HepG2 (cell line): Measurements from ENCODE around the gene HSPB7. TPM values are rescaled to one million over a fixed set of nuclear protein-coding genes. Genes with fewer than 3 reads are reported as not detected.

Experiments used
- GLMP ChIP-seq: sonication (generic); formaldehyde crosslinking; IDR thresholded peaks from 2 replicates; pipeline ENCODE4 v1.9.0; 2021; ENCODE audit warnings: missing genetic modification reagents, mild to moderate bottlenecking, borderline replicate concordance
- HMG20A ChIP-seq: IDR thresholded peaks from 2 replicates; pipeline ENCODE4 v1.6.1; 2016; ENCODE audit warnings: borderline replicate concordance
- MAX ChIP-seq: IDR thresholded peaks from 2 replicates; pipeline ENCODE4 v1.6.1; 2012; ENCODE audit warnings: inconsistent platforms
- NR0B2 ChIP-seq: sonication (generic); formaldehyde crosslinking; IDR thresholded peaks from 2 replicates; pipeline ENCODE4 v1.4.0; 2020; ENCODE audit warnings: mild to moderate bottlenecking, missing genetic modification reagents
- PATZ1 ChIP-seq: sonication (generic); formaldehyde crosslinking; IDR thresholded peaks from 2 replicates; pipeline ENCODE4 v1.4.0; 2020; ENCODE audit warnings: missing genetic modification reagents
- PAXIP1 ChIP-seq: sonication (generic); formaldehyde crosslinking; conservative IDR thresholded peaks from 2 replicates; pipeline ENCODE4 v1.4.0; 2020; ENCODE audit warnings: mild to moderate bottlenecking, missing genetic modification reagents, moderate library complexity
- SAP130 ChIP-seq: IDR thresholded peaks from 2 replicates; pipeline ENCODE4 v1.6.1; 2016; ENCODE audit warnings: low read depth
- ZNF260 ChIP-seq: sonication (generic); formaldehyde crosslinking; IDR thresholded peaks from 2 replicates; pipeline ENCODE4 v1.4.0; 2020; ENCODE audit warnings: missing genetic modification reagents, low read depth, mild to moderate bottlenecking, borderline replicate concordance
- ZNF281 ChIP-seq: sonication (generic); formaldehyde crosslinking; IDR thresholded peaks from 2 replicates; pipeline ENCODE4 v1.4.0; 2020; ENCODE audit warnings: missing genetic modification reagents, borderline replicate concordance
- ZNF713 ChIP-seq: sonication (generic); formaldehyde crosslinking; IDR thresholded peaks from 2 replicates; pipeline ENCODE4 v1.4.0; 2020; ENCODE audit warnings: mild to moderate bottlenecking, missing genetic modification reagents
- ZSCAN21 ChIP-seq: sonication (generic); formaldehyde crosslinking; IDR thresholded peaks from 2 replicates; pipeline ENCODE4 v1.8.0; 2022; ENCODE audit warnings: mild to moderate bottlenecking, missing genetic modification reagents, moderate library complexity, borderline replicate concordance
- polyA plus RNA-seq, 8 experiments: library from polyadenylated mRNA; depleted of rRNA in 3 of 8; stranded (reverse) in 7 of 8; unstranded in 1 of 8; fragments of >200 nt; fragmentation: Illumina TruSeq in 4 of 8; extraction: Trizol in 4 of 8; gene quantifications; 2 replicates each; pipeline versions ENCODE4 v1.2.1 to v1.2.3, GENCODE V29; 2011 to 2016; ENCODE audit warnings: low read depth in 4 of 8, missing spikeins in 1 of 8, mixed read lengths in 1 of 8; ENCODE audit not compliant: insufficient read depth in 1 of 8
- total RNA-seq, 5 experiments: library from RNA; depleted of rRNA; stranded (reverse); fragments of >200 nt; fragmentation: Illumina TruSeq; extraction: Trizol; gene quantifications; 2 replicates each; pipeline ENCODE4 v1.2.3, GENCODE V29; 2016; ENCODE audit warnings: low read depth in 1 of 5

The HSPB7 gene
- total and polyA plus RNA-seq, 2 of the 13 experiments (the other 11 are each of a cell fraction or from before 2014, with no cell fraction given): 0.20 TPM; not detected in 1

- TF ChIP-seq ZSCAN21 (CRISPR knock-in tag): 0 out of 2 replicates have a peak, but pooled peaks have one; percentile 27
- TF ChIP-seq PAXIP1 (CRISPR knock-in tag): 0 out of 2 replicates have a peak, but pooled peaks have one; percentile 14
- no peak for TF ChIP-seq ZNF713 (CRISPR knock-in tag)
- TF ChIP-seq PATZ1 (CRISPR knock-in tag): peak; percentile 38; the same call in 1 of the 2 replicates
- peak; percentile 71; the same call in 1 of the 2 replicates for TF ChIP-seq ZNF281
- no peak for TF ChIP-seq GLMP (CRISPR knock-in tag)
- TF ChIP-seq SAP130 (CRISPR knock-in tag): peak; percentile 67
- TF ChIP-seq HMG20A (CRISPR knock-in tag): no peak
- 0 out of 2 replicates have a peak, but pooled peaks have one; percentile 42 for TF ChIP-seq NR0B2
- TF ChIP-seq MAX: peak; percentile 82
- no peak for TF ChIP-seq ZNF260 (CRISPR knock-in tag)
These were observed 3.0 kb downstream of the HSPB7 start (continued) for GRCh38 chr1:16014509-16015482.
